HG03378 (cell line): Measurements from ENCODE around the gene ANKRD13A.
"Not testable (repeated sequence)": the region's sequence is repeated elsewhere in the genome, so short reads cannot be mapped to it uniquely, and the experiment has no call there.

Source experiments
- ATAC-seq: cut with Tn5 transposase; IDR thresholded peaks from one replicate; pipeline ENCODE4 v1.9.1; 2021; ENCODE audit warnings: mild to moderate bottlenecking, moderate library complexity; ENCODE audit not compliant: unreplicated experiment

The ANKRD13A gene

DNA sequence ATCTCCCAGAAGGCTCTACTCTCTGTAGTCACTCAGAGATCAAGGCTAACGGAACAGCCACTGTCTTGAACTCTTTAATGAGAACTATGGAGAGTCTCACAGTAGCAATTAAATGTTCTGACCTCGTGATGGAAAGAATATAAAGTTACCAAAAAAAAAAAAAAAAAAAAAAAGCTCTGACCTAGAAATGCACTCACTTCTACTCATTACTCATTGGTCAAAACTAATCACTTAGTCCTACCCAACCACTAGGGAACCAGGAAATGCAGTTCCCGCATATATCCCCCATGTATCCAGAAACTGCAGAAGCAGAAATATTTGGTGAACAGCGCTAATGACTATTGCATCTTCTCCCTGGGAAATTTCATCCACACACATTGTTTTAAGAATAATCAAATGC is 78.6 kb downstream of the ANKRD13A start:
- ATAC-seq = no peak

DNA sequence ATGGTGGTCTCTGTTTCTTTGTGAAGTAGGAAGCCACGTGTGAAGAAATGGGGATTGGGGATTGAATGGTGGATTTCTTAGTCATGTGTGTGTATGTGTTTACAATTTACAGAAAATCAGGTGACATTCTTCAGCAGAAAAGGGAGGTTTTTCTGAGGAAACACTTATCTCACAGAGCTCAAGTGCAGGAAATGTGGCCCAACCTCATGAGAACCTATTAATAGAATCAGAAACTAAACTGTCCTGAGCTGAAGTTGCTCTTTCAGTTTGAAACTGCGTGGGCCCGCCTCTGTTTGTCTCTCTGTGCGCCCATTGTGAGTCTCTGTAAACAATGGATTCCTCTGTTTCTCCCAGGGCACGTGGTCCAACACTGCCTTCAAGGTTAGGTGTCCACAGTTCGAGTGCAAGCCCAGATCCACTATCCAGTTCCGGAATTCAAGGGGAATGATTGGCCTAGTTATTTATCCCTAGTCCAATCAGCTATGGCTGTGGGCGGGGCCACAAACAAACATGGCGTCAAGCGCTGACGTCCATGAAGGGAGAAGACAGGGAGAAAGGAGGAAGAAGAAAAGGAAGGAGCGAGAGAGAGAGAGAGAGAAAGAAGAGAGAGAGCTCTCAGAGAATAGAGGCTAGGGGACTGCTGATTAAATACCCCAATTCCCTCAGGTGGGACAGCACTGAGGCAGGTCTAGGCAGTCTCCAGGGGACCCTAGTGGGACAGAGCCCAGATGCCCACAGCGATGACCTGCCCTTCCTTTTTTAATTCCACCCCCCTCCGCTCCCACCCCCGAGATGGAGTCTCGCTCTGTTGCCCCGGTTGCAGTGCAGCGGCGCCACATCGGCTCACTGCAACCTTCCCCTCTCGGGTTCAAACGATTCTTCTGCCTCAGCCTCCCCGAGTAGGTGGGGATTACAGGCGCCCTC is 80.5 kb downstream of the ANKRD13A start:
- ATAC-seq = peak; percentile 83

DNA sequence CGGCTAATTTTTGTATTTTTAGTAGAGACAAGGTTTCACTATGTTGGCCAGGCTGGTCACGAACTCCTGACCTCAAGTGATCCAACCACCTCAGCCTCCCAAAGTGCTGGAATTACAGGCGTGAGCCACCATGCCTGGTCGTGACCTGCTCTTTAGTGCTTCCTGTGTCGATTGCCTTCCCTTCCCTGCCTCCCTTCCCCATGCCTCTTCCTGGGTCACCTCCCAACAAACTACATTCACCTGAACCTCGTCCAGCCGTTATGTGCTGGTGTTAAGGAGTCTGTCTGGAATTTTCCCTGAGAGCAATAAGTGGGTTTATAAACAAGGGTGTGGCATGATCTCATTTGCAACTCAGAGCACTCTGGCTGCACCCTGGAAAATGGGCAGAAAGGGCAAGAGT is 81.2 kb downstream of the ANKRD13A start:
- ATAC-seq = no peak

DNA sequence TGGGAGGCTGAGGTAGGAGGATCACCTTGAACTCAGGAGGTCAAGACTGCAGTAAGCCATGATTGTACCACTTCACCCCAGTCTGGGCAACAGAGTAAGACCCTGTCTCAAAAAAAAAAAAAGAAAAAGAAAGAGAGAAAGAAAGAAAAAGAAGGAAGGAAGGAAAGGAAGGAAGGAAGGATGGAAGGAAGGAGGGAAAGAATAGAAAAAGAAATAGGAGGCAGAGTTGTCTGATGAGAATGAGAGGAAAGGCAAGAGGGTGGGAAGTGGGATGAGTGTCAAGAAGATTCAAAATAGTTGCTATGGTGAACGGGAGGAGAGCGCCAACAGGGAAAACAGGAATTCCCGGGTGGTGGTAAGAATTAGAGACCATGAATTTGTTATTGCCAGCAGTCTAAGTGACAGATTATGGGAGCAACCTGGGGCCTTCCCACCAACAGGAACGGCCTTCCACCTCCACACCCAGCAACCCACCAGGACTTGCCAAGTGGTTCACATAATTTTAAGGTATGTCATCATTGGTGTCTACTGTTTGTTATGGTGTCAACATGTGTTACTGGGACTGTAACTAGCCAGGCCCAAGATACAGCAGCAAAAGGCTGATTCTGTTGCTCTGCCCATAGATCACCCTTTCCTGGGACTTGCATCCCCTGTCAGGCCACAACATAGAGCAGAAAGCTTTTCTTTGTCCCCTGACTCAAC is 85.2 kb downstream of the ANKRD13A start:
- ATAC-seq = no peak

DNA sequence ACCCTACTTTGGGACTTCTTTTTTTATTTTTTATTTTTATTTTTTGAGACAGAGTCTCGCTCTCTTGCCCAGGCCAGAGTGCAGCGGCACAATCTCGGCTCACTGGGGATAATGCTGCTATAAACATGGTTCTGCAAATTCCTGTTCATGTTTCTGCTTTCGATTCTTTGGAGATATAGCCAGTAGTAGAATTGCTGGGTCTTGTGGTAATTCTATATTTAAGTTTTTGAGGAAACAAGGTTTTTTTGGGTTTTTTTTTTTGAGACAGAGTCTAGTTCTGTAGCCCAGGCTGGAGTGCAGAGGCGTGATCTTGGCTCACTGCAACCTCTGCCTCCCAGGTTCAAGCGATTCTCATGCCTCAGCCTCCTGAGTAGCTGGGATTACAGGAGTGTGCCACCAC is 89.0 kb downstream of the ANKRD13A start:
- not testable (repeated sequence) for ATAC-seq

DNA sequence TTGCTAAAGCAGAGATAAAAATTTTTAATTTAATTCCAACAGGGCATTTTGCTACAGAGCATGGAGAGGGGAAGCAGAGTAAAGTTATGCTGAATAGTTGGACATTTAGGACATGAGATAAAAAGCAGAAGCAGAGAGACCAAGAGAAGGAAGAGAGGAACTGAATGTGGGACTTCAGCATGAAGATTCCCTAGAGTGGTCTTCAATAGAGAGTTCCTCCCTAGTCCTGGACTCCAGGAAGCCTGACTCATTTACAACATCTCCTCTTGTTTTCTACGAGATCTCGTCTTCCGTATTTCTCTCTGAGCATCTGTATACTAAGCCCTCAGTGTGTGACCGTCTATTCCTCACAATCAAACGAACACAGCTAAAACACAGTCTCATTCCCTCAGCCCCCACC is 89.7 kb downstream of the ANKRD13A start:
- no peak for ATAC-seq
